GM19452 (cell line): ENCODE measurements around the gene DUS2.
A peak's percentile ranks its signal among the peaks of the same experiment; 100 is the strongest.

Source experiments
- ATAC-seq: cut with Tn5 transposase; IDR thresholded peaks from one replicate; pipeline ENCODE4 v1.9.1; 2021; ENCODE audit not compliant: unreplicated experiment

The DUS2 gene

DNA sequence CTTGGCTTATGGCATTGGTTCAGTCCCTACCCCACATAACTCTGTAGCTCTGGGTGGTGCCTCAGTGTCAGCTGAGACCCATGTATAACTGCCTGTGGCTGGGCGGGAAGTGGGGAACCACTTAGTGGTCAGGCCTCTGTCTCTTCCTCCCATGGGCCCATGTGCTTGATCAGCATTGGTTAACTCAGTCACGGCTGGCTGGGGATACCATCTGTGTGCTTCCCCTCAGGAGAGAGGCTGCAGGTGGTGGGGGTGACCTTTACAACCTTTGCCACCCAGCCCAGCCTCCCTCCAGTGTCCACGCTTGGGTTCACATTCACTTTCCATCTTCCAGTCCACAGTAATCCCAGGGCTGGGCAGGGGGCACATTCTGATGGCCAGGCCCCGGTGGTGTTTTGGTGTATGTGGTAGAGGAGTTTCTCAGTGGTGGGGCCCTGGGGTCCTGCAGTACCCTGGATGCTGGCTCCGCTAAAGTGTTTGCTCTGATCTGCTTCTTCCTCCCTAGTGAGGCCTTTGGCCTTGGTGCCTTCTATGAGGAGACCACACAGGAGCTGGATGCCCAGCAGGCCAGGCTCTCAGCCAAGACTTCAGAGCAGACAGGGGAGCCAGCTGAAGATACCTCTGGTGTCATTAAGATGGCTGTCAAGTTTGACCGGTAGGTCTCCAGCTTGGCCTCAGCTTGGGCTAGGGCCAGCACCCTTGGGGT lies 51.9 kb downstream of the DUS2 start:
- ATAC-seq = peak; percentile 64

DNA sequence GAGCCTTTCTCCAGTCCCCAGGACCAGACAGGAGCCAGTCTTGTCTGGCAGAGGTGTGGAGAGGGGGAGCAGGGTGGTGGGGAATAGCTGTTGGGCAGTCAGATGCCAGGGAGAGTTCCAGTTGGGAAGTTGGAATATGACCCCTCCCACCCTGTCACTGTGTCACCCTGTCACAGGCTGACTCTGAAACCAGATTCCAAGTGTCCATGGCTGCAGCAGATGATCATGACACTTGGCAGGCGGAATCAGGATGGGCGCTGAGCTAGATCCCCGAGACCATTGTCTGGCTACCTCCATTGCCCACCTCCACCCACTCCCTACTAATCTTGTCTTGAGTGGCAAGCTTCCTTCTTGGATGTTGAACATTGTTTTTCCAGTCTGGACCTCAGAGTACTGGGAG lies 52.9 kb downstream of the DUS2 start:
- no peak for ATAC-seq

DNA sequence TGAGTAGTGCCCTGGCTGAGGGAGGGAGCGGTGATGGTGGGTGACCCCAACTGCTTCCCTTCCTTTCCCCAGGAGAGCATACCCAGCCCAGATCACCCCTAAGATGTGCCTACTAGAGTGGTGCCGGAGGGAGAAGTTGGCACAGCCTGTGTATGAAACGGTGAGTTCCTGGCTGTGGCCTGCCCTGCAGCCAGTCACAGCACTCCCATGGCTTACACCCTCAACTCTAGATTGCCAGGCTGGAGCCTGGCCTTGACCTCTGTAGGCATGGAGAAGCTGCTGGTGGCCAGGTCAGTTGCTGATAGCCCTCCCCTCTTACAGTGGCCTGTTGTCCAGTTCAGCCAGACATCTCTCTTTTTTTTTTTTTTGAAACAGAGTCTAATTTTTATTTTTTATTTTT lies 53.5 kb downstream of the DUS2 start:
- ATAC-seq = no peak

DNA sequence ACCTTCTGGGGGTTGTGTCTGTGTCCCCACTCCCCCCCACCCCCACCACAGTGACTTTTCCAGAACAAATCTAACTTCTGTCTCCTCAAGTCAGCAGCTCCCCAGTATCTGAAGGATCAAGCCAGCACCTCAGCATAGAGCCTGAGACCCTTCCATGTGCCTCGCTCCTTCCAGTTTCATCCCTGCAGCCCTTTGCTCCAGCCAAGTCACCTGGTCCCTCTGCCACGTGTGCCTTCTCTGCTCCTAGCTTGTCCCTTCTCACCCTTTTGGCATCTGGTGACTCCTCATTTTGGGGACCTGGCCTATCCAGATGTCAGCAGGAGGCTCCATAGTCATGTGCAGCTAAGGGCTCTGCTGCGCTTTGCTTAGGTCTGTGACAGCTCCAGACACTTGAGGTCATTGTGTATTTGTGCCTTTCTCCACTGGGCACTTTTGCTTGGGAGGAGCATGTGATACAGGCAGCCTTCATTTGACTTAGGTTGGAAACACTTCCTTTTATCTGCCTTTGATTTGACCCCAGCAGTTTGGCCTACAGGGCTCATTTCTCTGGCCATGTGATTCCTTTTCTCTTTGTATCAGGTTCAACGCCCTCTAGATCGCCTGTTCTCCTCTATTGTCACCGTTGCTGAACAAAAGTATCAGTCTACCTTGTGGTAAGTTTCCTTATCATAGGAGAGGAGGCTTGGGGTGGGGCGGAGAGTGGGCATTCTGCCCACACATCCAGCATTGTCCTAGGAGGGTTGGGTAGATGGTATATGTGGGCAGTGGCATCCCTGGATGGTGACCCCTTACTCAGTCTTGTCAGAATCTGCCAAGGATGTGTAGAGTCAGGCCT lies 55.0 kb downstream of the DUS2 start:
- no peak for ATAC-seq

DNA sequence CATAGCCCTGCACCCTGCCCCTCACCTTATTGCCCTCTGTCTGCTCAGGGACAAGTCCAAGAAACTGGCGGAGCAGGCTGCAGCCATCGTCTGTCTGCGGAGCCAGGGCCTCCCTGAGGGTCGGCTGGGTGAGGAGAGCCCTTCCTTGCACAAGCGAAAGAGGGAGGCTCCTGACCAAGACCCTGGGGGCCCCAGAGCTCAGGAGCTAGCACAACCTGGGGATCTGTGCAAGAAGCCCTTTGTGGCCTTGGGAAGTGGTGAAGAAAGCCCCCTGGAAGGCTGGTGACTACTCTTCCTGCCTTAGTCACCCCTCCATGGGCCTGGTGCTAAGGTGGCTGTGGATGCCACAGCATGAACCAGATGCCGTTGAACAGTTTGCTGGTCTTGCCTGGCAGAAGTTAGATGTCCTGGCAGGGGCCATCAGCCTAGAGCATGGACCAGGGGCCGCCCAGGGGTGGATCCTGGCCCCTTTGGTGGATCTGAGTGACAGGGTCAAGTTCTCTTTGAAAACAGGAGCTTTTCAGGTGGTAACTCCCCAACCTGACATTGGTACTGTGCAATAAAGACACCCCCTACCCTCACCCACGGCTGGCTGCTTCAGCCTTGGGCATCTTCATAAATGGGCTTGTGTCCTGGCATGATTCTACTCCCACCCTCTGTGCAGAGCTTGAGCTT lies 55.8 kb downstream of the DUS2 start:
- ATAC-seq = no peak

DNA sequence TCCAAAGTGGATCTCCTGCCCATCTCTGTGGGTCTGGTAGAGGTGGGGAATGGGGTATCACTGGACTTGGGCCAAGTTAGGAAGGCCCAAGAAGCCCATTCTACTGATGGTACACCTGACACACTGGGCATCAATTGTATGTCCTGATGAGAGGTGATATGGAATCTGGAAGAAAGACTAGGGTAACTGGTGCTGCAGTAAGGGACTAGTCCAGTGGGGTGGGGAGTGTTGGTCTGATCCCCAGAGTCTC lies 56.2 kb downstream of the DUS2 start:
- ATAC-seq = no peak

DNA sequence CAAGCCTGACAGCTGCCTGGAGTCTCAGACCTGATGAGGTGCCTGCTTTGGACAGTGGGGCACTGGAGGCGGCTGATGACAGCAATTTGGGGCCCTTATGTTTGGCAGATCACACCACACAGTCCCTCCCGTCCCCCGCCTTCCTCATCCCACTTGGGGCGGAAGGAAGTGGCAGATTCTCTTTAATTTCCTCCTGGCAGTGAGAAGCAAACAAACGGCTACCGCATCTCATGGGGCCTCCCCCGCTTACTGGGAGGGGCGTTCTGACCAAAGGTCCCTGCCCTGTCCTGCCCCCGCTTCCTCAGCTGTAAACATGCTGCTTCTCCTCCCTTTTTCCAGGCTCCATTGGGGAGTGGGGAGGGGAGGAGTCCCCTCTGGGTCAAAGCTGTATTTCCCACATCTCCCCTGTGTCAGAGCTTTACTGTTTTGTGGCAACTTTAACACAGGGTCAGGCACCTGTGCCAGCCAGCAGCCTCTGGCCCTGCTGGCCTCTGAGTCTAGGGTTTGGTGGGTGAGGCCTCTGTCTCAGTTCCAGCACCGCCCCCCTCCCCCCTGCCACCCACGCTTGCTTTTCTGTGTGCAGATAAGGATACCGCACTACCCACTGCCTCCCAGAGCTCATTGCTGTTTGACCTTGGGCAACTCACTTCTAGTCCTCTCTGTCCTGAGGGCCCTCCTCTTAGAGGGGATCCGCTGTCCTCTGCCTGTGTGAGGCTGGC lies 56.7 kb downstream of the DUS2 start:
- ATAC-seq = no peak

DNA sequence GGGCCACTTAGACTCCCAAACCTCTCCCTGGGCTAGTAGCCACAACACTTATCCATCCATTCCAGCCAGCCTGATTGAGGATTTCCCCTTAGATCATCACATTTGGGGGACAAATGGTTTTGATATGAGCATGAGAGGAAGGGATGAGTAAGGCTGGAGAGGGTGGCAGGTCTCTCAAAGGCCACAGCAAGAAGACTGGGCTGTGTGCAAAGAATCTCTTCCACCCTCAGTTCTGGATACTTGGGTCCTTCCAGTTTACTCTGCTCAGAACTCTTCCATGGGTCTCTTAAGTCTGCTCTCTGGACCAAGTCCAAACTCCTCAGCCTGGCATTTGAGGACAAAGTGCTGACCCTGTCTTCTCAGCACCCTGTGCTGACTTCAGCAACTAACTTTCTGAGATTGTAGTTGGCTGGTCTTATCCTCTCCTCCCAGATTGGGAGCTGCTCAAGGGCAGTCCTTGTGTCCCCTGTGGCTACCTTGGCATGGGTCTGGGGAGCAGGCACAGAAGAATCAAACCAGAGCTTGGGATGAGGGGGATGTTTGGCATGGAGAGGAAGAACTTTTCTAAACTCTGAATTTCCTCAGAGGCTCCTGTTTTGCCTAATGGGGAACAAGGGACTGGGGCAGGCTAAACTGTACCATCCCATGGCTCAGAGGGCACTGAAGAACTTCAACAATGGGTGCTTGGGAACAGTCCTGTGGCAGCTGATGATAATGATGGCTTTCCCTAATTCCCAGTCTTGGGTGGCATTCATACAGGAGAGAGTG lies 59.0 kb downstream of the DUS2 start:
- ATAC-seq = no peak

DNA sequence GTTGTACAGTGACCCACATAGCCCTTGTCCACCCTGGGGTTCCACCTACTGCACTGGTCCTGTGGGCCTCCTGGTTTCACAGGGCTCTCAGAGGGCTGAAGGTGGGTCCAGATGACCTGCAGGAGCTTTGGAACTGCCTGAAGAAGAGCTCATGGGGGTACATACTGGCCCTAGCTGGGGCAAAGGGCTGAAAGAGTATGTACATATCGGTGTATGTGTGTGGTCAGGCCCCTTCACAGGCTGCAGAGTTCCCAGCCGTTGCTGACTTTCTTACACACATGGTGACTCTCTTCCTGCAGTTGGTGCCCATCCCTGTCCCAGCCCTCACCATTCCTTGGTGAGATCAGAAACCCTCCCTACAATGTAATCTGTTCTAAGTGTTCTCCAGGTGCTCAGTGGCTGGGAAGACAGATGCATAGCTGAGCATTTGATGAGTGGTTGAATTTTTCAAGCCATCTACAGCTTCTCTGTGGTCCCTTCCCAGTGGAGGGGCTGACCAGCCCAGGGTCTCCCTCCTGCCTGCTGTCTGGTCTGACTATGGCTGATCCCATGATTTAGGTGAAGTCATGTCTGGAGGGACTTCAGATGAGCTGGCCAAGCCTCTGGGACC lies 59.6 kb downstream of the DUS2 start:
- ATAC-seq = no peak

DNA sequence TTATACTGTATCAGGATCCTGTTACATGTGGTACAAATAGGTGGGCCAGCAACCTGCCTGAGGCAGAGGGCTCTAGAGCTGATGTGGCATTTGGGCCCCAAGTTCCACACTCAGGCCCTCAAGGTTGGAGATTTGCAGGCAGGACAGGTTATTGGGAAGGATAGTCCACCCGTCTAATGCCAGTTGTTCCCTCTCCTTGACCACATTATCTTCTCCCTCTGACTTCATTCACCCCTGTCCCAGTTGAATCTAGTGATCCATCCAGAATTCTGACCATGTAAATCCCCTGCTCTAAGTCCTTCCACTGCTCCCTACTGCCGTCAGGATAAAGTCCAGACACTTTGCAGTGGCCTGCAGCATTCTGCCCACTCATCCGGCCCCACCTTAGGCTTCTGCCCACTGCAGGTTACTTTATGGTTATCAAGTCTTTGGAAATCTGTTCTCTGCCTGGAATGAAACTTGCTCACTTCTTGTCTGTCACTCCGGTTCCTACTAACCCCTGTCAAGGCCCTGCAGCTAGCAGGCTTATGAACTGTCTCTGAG lies 60.2 kb downstream of the DUS2 start:
- ATAC-seq = no peak

DNA sequence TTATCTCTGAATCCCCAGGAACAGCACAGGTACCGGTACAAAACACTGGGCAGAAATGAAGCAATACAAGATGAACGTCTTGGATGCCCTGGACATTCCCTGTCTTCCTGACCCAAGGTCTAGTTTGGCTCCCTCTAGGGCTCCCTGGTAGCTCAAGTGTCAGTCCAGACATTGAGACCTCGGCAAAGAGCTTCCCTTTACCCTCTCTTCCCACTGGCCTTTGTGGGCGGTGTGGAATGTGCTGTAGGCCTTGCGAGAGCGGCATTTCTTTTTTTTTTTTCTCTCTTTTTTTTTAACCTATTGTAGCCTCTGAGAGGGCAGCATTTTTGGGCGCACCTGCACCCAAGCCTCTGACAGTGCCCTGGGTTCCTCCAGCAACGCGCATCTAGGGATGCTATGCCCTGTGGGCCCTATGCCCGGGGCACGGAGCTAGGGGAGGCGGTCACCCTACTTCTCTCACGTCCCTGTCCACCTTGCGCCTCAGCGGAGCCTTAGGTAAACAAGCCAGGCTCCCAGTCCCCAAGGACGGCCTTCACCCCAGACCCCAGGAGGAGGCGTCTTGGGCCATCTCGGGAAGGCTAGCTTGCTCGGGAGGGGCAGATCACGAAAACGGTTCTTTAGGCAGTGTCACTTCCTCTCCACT lies 60.9 kb downstream of the DUS2 start:
- ATAC-seq = peak; percentile 4

DNA sequence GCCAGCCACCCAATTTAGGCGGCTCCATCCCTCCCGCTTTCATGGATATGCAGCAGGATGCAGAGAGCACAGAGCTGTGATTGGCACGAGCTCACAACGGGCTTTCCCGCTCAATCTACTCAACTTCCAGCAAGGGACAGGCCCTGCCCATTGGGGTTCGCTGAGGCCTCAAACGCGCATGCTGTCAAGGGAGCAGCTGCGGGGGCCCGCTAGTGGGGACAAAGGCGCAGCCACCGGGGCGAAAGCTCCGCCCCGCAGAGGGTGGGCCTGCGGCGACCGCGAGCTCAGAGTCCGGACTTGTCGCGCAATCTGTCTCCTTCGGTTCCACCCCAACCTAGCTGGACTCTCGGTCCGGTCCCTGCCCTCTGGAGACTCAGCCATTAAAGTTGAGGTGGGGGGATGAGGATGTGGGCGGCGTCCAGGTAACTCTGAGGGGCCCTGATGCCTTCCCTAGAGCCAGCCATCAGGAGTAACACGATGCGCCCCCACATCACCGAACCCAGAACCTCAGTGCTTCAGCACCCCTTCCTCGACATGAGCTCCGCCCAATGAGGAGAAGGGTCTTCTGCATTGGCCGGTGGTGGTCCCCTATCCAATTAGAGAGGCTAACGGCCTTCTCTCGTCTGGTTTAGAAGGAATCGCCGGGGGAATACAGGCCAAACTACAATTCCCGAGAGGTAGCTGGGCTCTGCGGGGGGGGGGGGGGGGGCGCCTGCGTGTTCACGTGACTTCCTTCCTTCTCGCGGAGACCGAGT lies 61.6 kb downstream of the DUS2 start:
- ATAC-seq = peak; percentile 58

DNA sequence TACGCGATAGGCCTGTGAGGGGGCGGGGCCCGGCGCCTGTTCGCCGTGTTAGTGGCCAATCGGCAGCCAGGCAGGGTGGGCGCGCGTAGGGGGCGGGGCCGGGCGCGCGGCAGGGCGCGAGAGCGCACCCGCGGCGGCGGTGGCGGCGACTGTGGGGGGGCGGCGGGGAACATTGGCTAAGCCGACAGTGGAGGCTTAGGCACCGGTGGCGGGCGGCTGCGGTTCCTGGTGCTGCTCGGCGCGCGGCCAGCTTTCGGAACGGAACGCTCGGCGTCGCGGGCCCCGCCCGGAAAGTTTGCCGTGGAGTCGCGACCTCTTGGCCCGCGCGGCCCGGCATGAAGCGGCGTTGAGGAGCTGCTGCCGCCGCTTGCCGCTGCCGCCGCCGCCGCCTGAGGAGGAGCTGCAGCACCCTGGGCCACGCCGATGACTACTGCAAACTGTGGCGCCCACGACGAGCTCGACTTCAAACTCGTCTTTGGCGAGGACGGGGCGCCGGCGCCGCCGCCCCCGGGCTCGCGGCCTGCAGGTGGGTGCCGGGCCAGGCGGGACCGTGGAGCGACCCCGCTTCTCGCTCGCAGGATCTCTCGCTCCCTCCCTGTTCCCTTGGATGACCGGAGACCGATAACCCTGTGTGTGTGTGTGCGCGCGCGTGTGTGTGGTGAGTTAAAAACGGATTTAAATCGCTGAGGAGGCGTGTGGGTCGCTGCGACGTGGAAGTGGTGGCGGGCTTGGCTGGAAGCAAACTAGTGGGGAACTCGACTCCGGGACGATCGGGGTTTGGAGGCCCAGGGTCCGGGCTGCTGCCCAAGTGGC lies 62.4 kb downstream of the DUS2 start, which contains the start of gene NFATC3:
Gene NFATC3 (plus strand): TSS at position 112 of the 813 bp plus-strand sequence. CDS start 312 bp downstream, at position 424.
- peak; percentile 50 for ATAC-seq

DNA sequence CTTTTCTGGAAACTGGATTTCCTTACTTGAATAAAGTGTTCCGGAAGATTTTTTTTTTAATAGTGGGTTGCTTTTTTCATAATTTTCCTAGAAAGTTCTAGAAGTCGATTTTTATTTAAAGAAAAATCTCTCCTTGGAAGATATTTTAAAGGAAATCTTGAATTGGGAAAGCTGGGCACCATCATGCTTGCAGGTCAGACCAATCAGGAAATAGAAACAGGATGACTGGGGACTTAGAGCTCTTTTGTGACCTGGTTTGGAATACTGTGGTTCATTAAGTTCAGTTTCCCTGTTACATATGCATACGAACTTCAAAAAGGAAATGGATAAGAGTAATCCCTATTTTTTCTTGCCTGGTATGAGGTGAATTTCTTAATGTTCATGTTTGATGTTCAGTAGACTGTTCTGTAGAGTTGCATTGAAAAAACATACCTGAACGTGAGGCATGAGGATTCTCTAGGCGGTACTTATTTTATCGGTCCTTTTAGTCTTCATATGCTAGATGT lies 63.3 kb downstream of the DUS2 start:
- ATAC-seq = no peak

DNA sequence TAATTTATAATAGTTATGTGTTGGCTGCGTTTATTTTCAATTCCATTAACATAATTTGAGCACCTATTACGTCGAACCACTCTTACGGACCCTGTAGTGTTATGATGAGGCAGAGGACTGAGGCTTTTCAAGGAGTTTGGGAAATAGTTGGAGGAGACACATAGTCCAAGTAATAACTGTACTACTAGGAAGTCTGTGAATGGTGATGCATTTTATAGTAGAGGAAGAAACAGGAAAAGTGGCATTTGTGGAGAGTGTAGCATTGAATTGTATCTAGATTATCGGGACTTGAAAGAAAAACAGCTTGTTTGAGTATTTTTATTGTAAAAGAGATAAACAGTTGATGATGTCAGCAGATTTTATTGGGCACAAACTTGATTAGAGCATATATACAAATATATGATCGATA lies 63.8 kb downstream of the DUS2 start:
- ATAC-seq = no peak

DNA sequence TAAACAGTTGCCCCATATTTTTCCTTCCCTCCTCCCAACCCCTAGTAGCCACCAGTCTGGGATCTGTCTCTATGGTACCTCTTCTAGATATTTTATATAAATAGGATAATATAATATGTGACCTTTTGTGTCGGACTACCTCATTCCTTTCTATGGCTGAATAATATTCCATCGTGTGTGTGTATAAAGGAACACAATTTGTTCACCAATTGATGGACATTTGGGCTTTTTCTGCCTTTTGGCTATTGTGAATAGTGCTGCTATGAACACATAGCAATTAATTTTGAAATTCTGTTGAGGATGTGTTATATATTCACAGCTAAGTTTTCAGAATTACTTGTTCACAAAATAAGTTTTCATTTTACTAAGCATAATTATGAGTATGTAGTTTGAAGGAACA lies 64.6 kb downstream of the DUS2 start:
- ATAC-seq = no peak

DNA sequence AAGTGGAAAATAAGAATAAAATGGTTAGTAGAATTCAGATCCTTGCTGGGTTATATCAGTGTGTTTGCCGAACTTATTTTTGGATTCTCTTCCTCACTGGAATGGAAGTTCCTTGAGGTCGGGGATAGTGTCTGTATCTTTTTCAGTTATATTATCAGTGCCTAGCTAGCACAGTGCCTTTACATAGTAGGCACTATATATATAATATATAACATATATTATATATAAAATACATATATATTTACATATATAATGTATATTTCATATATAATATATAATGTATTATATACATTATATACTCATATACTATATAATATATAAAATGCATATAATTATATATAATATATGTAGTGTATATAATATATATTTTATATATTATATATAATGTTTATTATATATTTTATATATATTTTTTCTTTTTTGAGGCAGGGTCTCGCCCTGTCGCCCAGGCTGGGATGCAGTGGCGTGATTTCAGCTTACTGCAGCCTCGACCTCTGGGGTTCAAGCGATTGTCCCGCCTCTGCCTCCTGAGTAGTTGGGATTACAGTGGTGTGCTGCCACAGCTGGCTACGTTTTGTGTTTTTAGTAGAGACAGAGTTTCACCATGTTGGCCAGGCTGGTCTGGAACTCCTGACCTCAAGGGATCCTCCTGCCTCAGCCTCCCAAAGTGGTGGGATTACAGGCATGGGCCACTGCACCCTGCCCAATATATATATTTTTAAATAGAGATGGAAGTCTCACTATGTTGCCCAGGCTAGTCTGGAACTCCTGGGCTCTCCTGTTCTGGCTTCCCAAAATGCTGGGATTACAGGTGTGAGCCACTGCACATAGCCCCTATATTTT lies 65.3 kb downstream of the DUS2 start:
- ATAC-seq = no peak
